Sigmoid colon (tissue), 3 donors: ENCODE measurements around the gene PLD3.

ENCODE experiments used
- POLR2A ChIP-seq, 2 donors: fragments of 450-650 bp; IDR thresholded peaks; one replicate each; pipeline ENCODE4 v1.6.1; 2016; ENCODE audit warnings: antibody characterized with exemption in 2 of 2, mild to moderate bottlenecking in 2 of 2, moderate library complexity in 2 of 2
- TF ChIP-seq, protein P1 (sequence below), 4 experiments: fragments of 450-650 bp in 3 of 4; fragments of 200-600 bp in 1 of 4; IDR thresholded peaks; one replicate each; pipeline ENCODE4 v1.5.1; 2016 to 2019; ENCODE audit warnings: antibody characterized with exemption in 4 of 4, mild to moderate bottlenecking in 3 of 4, moderate library complexity in 2 of 4

DNA sequence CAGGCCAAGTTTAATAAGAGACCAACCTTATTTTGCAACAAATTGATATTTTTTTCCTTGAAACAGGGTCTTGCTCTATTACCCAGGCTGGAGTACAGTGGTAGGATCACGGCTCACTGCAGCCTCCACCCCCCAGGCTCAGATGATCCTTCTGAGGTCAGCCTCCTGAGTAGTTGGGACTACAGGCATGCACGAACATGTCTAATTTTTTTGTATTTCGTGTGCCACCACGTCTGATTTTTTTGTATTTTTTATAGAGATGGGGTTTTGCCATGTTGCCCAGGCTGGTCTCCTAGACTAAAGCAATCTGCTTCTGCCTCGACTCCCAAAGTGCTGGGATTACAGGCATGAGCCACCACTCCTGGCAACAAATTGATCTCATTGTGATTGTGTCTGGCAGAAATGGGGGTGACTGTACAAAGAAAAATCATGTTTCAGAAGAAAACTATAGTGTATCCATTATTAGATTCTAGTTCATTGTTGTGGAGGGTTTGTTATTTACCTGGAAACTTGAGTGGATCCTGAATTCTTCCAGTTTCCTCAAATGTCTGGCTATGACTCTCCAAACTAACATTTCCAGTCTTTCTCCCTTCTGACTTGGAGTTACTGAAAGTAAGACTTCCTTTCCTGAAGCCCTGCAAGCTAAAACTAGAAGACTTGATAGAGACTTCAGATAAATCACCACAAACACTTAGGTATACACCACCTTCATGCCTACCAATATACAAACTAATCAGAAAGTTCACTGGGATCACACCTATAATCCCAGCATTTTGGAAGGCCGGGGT lies 46.1 kb upstream of the PLD3 start:
- TF ChIP-seq, protein P1, sequence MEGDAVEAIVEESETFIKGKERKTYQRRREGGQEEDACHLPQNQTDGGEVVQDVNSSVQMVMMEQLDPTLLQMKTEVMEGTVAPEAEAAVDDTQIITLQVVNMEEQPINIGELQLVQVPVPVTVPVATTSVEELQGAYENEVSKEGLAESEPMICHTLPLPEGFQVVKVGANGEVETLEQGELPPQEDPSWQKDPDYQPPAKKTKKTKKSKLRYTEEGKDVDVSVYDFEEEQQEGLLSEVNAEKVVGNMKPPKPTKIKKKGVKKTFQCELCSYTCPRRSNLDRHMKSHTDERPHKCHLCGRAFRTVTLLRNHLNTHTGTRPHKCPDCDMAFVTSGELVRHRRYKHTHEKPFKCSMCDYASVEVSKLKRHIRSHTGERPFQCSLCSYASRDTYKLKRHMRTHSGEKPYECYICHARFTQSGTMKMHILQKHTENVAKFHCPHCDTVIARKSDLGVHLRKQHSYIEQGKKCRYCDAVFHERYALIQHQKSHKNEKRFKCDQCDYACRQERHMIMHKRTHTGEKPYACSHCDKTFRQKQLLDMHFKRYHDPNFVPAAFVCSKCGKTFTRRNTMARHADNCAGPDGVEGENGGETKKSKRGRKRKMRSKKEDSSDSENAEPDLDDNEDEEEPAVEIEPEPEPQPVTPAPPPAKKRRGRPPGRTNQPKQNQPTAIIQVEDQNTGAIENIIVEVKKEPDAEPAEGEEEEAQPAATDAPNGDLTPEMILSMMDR (IDR thresholded peaks at IDR 0.05) = no peak
- TF ChIP-seq POLR2A (IDR thresholded peaks at IDR 0.05) = no peak
